SK-N-SH treated with all-trans-retinoic acid at 6 μM for 48 hours (cell line): ENCODE measurements around the gene PHF13.

Source experiments
- ATAC-seq: fragments of 200-7000 bp; cut with Tn5 transposase; 3 replicates; pipeline ENCODE4 v1.9.1; 2020; ENCODE audit warnings: mild to moderate bottlenecking, moderate library complexity
- ARNTL ChIP-seq: fragments of 450-650 bp; formaldehyde crosslinking; IDR thresholded peaks from 2 replicates; pipeline ENCODE4 v1.5.0; 2020; ENCODE audit warnings: low read depth, mild to moderate bottlenecking, moderate library complexity, borderline replicate concordance
- BACH2 ChIP-seq: fragments of 250-450 bp; sonication (Bioruptor Pico); IDR thresholded peaks from 2 replicates; pipeline ENCODE4 v1.9.0; 2021; ENCODE audit warnings: mild to moderate bottlenecking, borderline replicate concordance
- CREB5 ChIP-seq: fragments of 250-450 bp; sonication (Bioruptor Pico); IDR thresholded peaks from 2 replicates; pipeline ENCODE4 v1.5.1; 2020; ENCODE audit warnings: low read depth, mild to moderate bottlenecking, moderate library complexity
- CSDC2 ChIP-seq: fragments of 250-450 bp; sonication (Bioruptor Pico); IDR thresholded peaks from 2 replicates; pipeline ENCODE4 v1.5.0; 2020; ENCODE audit warnings: mild to moderate bottlenecking, moderate library complexity
- ESRRG ChIP-seq: fragments of 250-450 bp; sonication (Bioruptor Pico); IDR thresholded peaks from 2 replicates; pipeline ENCODE4 v1.6.1; 2021; ENCODE audit warnings: mild to moderate bottlenecking
- GLIS3 ChIP-seq: fragments of 250-450 bp; sonication (Bioruptor Pico); IDR thresholded peaks from 2 replicates; pipeline ENCODE4 v1.5.0; 2020; ENCODE audit warnings: mild to moderate bottlenecking, moderate library complexity
- ISL1 ChIP-seq: fragments of 250-450 bp; sonication (Bioruptor Pico); IDR thresholded peaks from 2 replicates; pipeline ENCODE4 v2.1.2; 2022; ENCODE audit warnings: mild to moderate bottlenecking, moderate library complexity
- OSR1 ChIP-seq: fragments of 250-450 bp; sonication (Bioruptor Pico); IDR thresholded peaks from 2 replicates; pipeline ENCODE4 v1.8.0; 2022; ENCODE audit warnings: moderate library complexity, mild to moderate bottlenecking, inconsistent platforms
- PATZ1 ChIP-seq: fragments of 250-450 bp; sonication (Bioruptor Pico); IDR thresholded peaks from 2 replicates; pipeline ENCODE4 v1.8.0; 2020; ENCODE audit warnings: mild to moderate bottlenecking, moderate library complexity, borderline replicate concordance
- POU6F1 ChIP-seq: fragments of 250-450 bp; sonication (Bioruptor Pico); IDR thresholded peaks from 2 replicates; pipeline ENCODE4 v1.8.0; 2021; ENCODE audit warnings: low read depth, mild to moderate bottlenecking, moderate library complexity, borderline replicate concordance
- PPARA ChIP-seq: fragments of 250-450 bp; sonication (Bioruptor Pico); IDR thresholded peaks from 2 replicates; pipeline ENCODE4 v1.5.0; 2020; ENCODE audit warnings: mild to moderate bottlenecking, borderline replicate concordance
- RARB ChIP-seq: fragments of 250-450 bp; sonication (Bioruptor Pico); IDR thresholded peaks from 2 replicates; pipeline ENCODE4 v1.8.0; 2021; ENCODE audit warnings: mild to moderate bottlenecking, moderate library complexity
- SNAI2 ChIP-seq: fragments of 250-450 bp; sonication (Bioruptor Pico); IDR thresholded peaks from 2 replicates; pipeline ENCODE4 v1.5.0; 2020; ENCODE audit warnings: mild to moderate bottlenecking, moderate library complexity
- TCF4 ChIP-seq: fragments of 250-450 bp; sonication (Bioruptor Pico); IDR thresholded peaks from 2 replicates; pipeline ENCODE4 v1.8.0; 2021; ENCODE audit warnings: mild to moderate bottlenecking, moderate library complexity, borderline replicate concordance
- TOX ChIP-seq: fragments of 250-450 bp; sonication (Bioruptor Pico); IDR thresholded peaks from 2 replicates; pipeline ENCODE4 v1.8.0; 2021; ENCODE audit warnings: mild to moderate bottlenecking, moderate library complexity, borderline replicate concordance
- ZC3H10 ChIP-seq: fragments of 250-450 bp; sonication (Bioruptor Pico); IDR thresholded peaks from 2 replicates; pipeline ENCODE4 v1.5.1; 2021; ENCODE audit warnings: mild to moderate bottlenecking, moderate library complexity
- ZFP30 ChIP-seq: fragments of 450-650 bp; formaldehyde crosslinking; IDR thresholded peaks from 2 replicates; pipeline ENCODE4 v1.5.0; 2022; ENCODE audit warnings: mild to moderate bottlenecking, moderate library complexity
- ZNF565 ChIP-seq: fragments of 450-650 bp; formaldehyde crosslinking; conservative IDR thresholded peaks from 2 replicates; pipeline ENCODE4 v1.5.0; 2020; ENCODE audit warnings: low read depth, mild to moderate bottlenecking, moderate library complexity
- ZNF70 ChIP-seq: fragments of 450-650 bp; formaldehyde crosslinking; IDR thresholded peaks from 2 replicates; pipeline ENCODE4 v1.5.0; 2020; ENCODE audit warnings: mild to moderate bottlenecking, moderate library complexity
- ZNF8 ChIP-seq: fragments of 450-650 bp; formaldehyde crosslinking; IDR thresholded peaks from 2 replicates; pipeline ENCODE4 v1.5.0; 2020; ENCODE audit warnings: mild to moderate bottlenecking, moderate library complexity

Gene PHF13

DNA sequence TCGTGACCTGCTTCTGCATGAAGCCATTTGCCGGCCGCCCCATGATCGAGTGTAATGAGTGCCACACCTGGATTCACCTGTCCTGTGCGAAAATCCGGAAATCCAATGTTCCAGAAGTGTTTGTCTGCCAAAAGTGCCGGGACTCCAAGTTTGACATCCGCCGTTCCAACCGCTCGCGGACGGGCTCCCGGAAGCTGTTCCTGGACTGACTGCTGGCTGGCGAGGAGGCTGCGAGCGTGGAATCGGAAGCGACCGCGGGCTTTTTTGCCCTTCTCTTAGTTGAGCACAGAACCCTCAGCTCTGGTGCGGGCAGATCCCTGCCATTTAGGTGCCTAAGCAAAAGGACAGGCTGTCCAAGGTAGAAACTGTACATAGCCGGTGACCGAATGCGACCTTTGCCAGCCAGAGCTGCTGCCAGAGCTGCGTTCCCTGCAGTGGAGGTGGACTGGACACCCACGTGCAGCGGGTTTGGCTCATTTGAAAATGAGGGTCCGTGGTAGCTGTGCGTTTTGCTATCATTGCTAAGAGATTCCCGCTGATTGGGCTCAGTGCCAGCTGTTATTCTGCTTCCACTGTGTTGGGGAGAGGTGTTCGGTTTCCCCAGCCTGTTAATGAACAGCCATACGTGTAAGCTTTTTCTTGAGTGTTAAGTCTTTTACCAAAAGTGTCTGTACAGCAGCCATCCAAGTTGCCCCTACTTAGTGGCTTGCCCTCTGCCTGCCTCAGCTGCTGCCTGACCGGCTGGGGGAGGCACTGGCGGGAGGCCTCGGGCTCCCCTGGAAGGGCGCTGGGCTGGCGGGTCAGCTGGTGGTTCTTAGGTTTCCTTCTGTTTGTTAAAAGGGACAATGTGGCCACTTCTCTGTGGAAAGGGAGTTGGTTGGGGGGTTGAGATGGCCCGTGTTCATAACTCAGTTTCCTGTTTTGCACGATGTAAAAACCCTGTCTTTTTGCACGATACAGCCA lies 8.2 kb downstream of the PHF13 start:
- TF ChIP-seq BACH2, result no peak
- no peak for TF ChIP-seq ZC3H10
- no peak for TF ChIP-seq ISL1
- no peak for TF ChIP-seq PPARA (CRISPR knock-in tag)
- no peak for TF ChIP-seq ARNTL (CRISPR knock-in tag)
- no peak for TF ChIP-seq ZNF70 (CRISPR knock-in tag)
- TF ChIP-seq TOX (CRISPR knock-in tag), result no peak
- no peak for TF ChIP-seq ZFP30 (CRISPR knock-in tag)
- TF ChIP-seq ZNF8 (CRISPR knock-in tag), result no peak
- TF ChIP-seq GLIS3 (CRISPR knock-in tag), result no peak
- no peak for TF ChIP-seq ESRRG (CRISPR knock-in tag)
- TF ChIP-seq PATZ1, result no peak
- no peak for TF ChIP-seq CSDC2 (CRISPR knock-in tag)
- no peak for TF ChIP-seq POU6F1
- no peak for TF ChIP-seq CREB5 (CRISPR knock-in tag)
- ATAC-seq, result no peak

- no peak for ATAC-seq
- TF ChIP-seq ZNF8 (CRISPR knock-in tag) (no peak), TCF4 (CRISPR knock-in tag) (no peak), SNAI2 (CRISPR knock-in tag) (no peak), ZNF70 (CRISPR knock-in tag) (no peak), CREB5 (CRISPR knock-in tag) (no peak), CSDC2 (CRISPR knock-in tag) (no peak), OSR1 (CRISPR knock-in tag) (no peak), PPARA (CRISPR knock-in tag) (no peak), ESRRG (CRISPR knock-in tag) (no peak), PATZ1 (no peak), BACH2 (no peak), ZNF565 (CRISPR knock-in tag) (no peak), RARB (no peak)
These were observed 9.0 kb downstream of the PHF13 start for GRCh38 chr1:6622396-6623152.
